HEK293 (cell line): Measurements from ENCODE around the gene LUZP2.

Experiments used
- CTCF ChIP-seq: fragments of 450-650 bp; formaldehyde crosslinking; IDR thresholded peaks from 2 replicates; pipeline ENCODE4 v1.5.1; 2016; ENCODE audit warnings: missing biosample characterization, missing genetic modification characterization
- ELK4 ChIP-seq: IDR thresholded peaks from 2 replicates; pipeline ENCODE4 v1.6.1; 2011; ENCODE audit warnings: mild to moderate bottlenecking, low read depth, low read length, borderline replicate concordance
- GLI4 ChIP-seq: fragments of 450-650 bp; formaldehyde crosslinking; IDR thresholded peaks from 2 replicates; pipeline ENCODE4 v1.5.1; 2016; ENCODE audit warnings: missing biosample characterization, missing genetic modification characterization
- HOXD13 ChIP-seq: sonication (generic); formaldehyde crosslinking; IDR thresholded peaks from 2 replicates; pipeline ENCODE4 v1.8.0; 2022; ENCODE audit warnings: missing genetic modification reagents, borderline replicate concordance
- PBX3 ChIP-seq: sonication (generic); formaldehyde crosslinking; IDR thresholded peaks from 2 replicates; pipeline ENCODE4 v1.8.1; 2022; ENCODE audit warnings: mild to moderate bottlenecking, moderate library complexity, missing genetic modification reagents
- RBAK ChIP-seq: fragments of 450-650 bp; formaldehyde crosslinking; IDR thresholded peaks from 2 replicates; pipeline ENCODE4 v1.5.1; 2016; ENCODE audit warnings: missing biosample characterization, missing genetic modification characterization
- ZBTB49 ChIP-seq: fragments of 450-650 bp; formaldehyde crosslinking; IDR thresholded peaks from 2 replicates; pipeline ENCODE4 v1.5.1; 2016; ENCODE audit warnings: missing biosample characterization, missing genetic modification characterization, low read depth
- ZNF274 ChIP-seq, 2 experiments: fragments of 200-500 bp in 1 of 2; fragments of 450-650 bp in 1 of 2; sonication (Bioruptor generic) in 1 of 2; formaldehyde crosslinking in 1 of 2; IDR thresholded peaks; 2 replicates each; pipeline versions ENCODE4 v1.5.1 to v1.6.1; 2014 to 2016; ENCODE audit warnings: borderline replicate concordance in 1 of 2, inconsistent platforms in 1 of 2, low read length in 1 of 2, missing biosample characterization in 1 of 2, missing genetic modification characterization in 1 of 2
- ZNF416 ChIP-seq: fragments of 450-650 bp; formaldehyde crosslinking; IDR thresholded peaks from 2 replicates; pipeline ENCODE4 v1.5.1; 2016; ENCODE audit warnings: missing biosample characterization, missing genetic modification characterization
- ZNF449 ChIP-seq: fragments of 450-650 bp; formaldehyde crosslinking; IDR thresholded peaks from 2 replicates; pipeline ENCODE4 v1.5.1; 2017; ENCODE audit warnings: missing biosample characterization, mild to moderate bottlenecking, missing genetic modification characterization, moderate library complexity
- ZNF549 ChIP-seq: fragments of 450-650 bp; IDR thresholded peaks from 2 replicates; pipeline ENCODE4 v1.5.1; 2018; ENCODE audit warnings: missing biosample characterization, missing genetic modification characterization, mild to moderate bottlenecking, inconsistent platforms, moderate library complexity
- ZNF747 ChIP-seq: fragments of 450-650 bp; formaldehyde crosslinking; IDR thresholded peaks from 2 replicates; pipeline ENCODE4 v1.5.1; 2016; ENCODE audit warnings: missing biosample characterization, missing genetic modification characterization
- ZNF843 ChIP-seq: fragments of 450-650 bp; formaldehyde crosslinking; IDR thresholded peaks from 2 replicates; pipeline ENCODE4 v1.5.1; 2016; ENCODE audit warnings: missing biosample characterization, missing genetic modification characterization
- ZSCAN5A ChIP-seq: fragments of 450-650 bp; formaldehyde crosslinking; IDR thresholded peaks from 2 replicates; pipeline ENCODE4 v1.5.1; 2016; ENCODE audit warnings: missing biosample characterization, missing genetic modification characterization

GRCh38 chr11:24511511-24511910, 14.7 kb downstream of the LUZP2 start:
- TF ChIP-seq GLI4 (tag by site-specific recombination) (no peak), ZNF549 (tag by site-specific recombination) (no peak), RBAK (tag by site-specific recombination) (no peak), CTCF (tag by site-specific recombination) (no peak), ZNF843 (tag by site-specific recombination) (no peak), ZNF274 (IDR thresholded peaks at IDR 0.05; ENCODE audit: low read length) (no peak), ZNF274 (tag by site-specific recombination; IDR thresholded peaks at IDR 0.05; ENCODE audit: borderline replicate concordance) (no peak), ZBTB49 (tag by site-specific recombination) (no peak), ZSCAN5A (tag by site-specific recombination) (no peak), ELK4 (no peak), ZNF416 (tag by site-specific recombination) (no peak), PBX3 (CRISPR knock-in tag) (no peak), ZNF449 (no peak), HOXD13 (CRISPR knock-in tag) (no peak), ZNF747 (tag by site-specific recombination) (no peak)
